OCI-LY3 (cell line): ENCODE measurements around the gene MISP.

Source experiments
- EZH2phosphoT487 ChIP-seq: fragments of 200-600 bp; shearing (Covaris generic); IDR thresholded peaks from 2 replicates; pipeline ENCODE4 v1.6.1; 2018; ENCODE audit warnings: antibody characterized with exemption, mixed run types, low read depth
- TF ChIP-seq, protein P1 (sequence below): fragments of 200-600, 300-600 bp; sonication (generic); IDR thresholded peaks from 2 replicates; pipeline ENCODE4 v1.5.1; 2014; ENCODE audit warnings: antibody characterized with exemption, low read length, low read depth

- TF ChIP-seq, protein P1, sequence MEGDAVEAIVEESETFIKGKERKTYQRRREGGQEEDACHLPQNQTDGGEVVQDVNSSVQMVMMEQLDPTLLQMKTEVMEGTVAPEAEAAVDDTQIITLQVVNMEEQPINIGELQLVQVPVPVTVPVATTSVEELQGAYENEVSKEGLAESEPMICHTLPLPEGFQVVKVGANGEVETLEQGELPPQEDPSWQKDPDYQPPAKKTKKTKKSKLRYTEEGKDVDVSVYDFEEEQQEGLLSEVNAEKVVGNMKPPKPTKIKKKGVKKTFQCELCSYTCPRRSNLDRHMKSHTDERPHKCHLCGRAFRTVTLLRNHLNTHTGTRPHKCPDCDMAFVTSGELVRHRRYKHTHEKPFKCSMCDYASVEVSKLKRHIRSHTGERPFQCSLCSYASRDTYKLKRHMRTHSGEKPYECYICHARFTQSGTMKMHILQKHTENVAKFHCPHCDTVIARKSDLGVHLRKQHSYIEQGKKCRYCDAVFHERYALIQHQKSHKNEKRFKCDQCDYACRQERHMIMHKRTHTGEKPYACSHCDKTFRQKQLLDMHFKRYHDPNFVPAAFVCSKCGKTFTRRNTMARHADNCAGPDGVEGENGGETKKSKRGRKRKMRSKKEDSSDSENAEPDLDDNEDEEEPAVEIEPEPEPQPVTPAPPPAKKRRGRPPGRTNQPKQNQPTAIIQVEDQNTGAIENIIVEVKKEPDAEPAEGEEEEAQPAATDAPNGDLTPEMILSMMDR: no peak
- no peak for TF ChIP-seq EZH2phosphoT487
Measured at GRCh38 chr19:805600-806550, 55.0 kb downstream of the MISP start.
